Neutrophil (primary cell): ENCODE results near the gene PMIS2.

ENCODE experiments used
- H3K27ac ChIP-seq: fragments of 200-600 bp; sonication (generic); 2 replicates; pipeline ENCODE4 v1.5.1; 2016; ENCODE audit warnings: mild to moderate bottlenecking, moderate library complexity
- H3K27me3 ChIP-seq: fragments of 200-600 bp; sonication (generic); 2 replicates; pipeline ENCODE4 v1.6.0; 2016; ENCODE audit warnings: mild to moderate bottlenecking
- H3K36me3 ChIP-seq: fragments of 200-600 bp; sonication (generic); 2 replicates; pipeline ENCODE4 v1.5.1; 2017
- H3K4me1 ChIP-seq, 2 experiments: fragments of 200-600 bp in 1 of 2; sonication (generic) in 1 of 2; 1 replicate in 1 of 2; 2 replicates in 1 of 2; pipeline versions ENCODE4 v1.5.1 to v1.6.1; 2013 to 2016; ENCODE audit warnings: low read depth in 1 of 2, low read length in 1 of 2, mild to moderate bottlenecking in 1 of 2, moderate library complexity in 1 of 2; ENCODE audit not compliant: control insufficient read depth in 1 of 2, insufficient read depth in 1 of 2
- H3K4me3 ChIP-seq, 2 experiments: fragments of 200-600 bp in 1 of 2; sonication (generic) in 1 of 2; 1 replicate in 1 of 2; 2 replicates in 1 of 2; pipeline ENCODE4 v1.5.1; 2013 to 2016; ENCODE audit warnings: low read depth in 1 of 2, low read length in 1 of 2, mild to moderate bottlenecking in 1 of 2, moderate library complexity in 1 of 2
- H3K9me3 ChIP-seq: fragments of 200-600 bp; sonication (generic); 2 replicates; pipeline ENCODE4 v1.5.1; 2016
- TF ChIP-seq, protein P1 (sequence below): fragments of 200-600 bp; sonication (generic); IDR thresholded peaks from 2 replicates; pipeline ENCODE4 v1.5.1; 2016; ENCODE audit warnings: antibody characterized with exemption

Gene PMIS2

DNA sequence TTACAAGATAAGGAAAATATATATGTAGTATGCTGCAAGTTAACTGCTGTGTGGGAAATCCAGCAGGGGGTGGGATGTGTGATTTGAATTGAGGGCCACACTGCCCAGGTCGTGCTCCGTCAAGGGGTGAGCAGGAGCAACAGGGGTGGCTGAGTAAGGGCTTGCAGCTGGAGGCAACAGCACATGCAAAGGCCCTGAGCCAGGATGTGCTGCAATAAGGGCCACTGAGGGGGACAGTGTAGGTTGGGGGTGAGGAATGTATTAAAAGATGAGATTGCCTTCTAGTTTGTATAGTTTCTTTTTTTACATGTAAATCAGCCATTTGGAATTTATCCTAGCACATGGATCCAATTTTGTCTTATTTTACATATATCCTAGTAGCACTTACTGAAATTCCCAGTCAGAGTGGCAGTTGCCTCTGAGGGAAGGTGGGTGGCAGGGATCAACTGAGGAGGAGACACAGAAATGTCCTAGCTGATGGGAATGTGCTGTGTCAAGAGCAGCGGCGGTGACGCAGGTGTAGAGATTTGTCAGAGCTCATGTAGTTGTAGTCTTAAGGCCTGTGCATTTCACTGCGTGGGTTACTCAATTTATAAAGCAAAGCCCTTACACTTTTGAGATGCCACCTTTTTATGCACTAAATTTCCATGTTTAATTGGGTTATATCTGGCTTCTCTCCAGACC, 37.5 kb downstream of the PMIS2 start:
- H3K4me1 ChIP-seq: peaks cover 5 to 6% of the 10 kb centered on the region in 2 experiments
- H3K27ac ChIP-seq: no peak overlapping the region
- TF ChIP-seq, protein P1, sequence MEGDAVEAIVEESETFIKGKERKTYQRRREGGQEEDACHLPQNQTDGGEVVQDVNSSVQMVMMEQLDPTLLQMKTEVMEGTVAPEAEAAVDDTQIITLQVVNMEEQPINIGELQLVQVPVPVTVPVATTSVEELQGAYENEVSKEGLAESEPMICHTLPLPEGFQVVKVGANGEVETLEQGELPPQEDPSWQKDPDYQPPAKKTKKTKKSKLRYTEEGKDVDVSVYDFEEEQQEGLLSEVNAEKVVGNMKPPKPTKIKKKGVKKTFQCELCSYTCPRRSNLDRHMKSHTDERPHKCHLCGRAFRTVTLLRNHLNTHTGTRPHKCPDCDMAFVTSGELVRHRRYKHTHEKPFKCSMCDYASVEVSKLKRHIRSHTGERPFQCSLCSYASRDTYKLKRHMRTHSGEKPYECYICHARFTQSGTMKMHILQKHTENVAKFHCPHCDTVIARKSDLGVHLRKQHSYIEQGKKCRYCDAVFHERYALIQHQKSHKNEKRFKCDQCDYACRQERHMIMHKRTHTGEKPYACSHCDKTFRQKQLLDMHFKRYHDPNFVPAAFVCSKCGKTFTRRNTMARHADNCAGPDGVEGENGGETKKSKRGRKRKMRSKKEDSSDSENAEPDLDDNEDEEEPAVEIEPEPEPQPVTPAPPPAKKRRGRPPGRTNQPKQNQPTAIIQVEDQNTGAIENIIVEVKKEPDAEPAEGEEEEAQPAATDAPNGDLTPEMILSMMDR: no peak
- no peaks in the 10 kb centered on the region for H3K27me3 ChIP-seq
- H3K36me3 ChIP-seq: peaks cover 11% of the 10 kb centered on the region
- H3K4me3 ChIP-seq: no peak overlapping the region
- no peaks in the 10 kb centered on the region for H3K9me3 ChIP-seq

DNA sequence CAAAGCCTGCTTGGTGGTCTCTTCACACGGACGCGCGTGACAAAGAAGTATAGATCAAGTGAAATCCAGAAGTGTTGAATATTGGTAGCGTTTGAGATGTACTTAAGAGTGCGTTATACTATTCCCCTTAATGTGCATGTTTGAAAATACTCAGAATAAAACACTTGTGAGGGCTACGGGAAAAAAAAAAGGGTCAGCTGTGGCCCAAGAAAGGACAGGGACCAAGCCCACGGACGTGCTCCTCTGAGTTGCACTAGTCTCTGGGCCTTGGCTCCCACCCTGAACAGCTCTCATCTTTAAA, 42.2 kb downstream of the PMIS2 start:
- H3K27me3 ChIP-seq: no peaks in the 10 kb centered on the region
- peaks cover 13 to 16% of the 10 kb centered on the region in 2 experiments for H3K4me1 ChIP-seq
- peak overlapping the region; percentile 79 to 97 for H3K4me3 ChIP-seq
- TF ChIP-seq, protein P1: no peak
- H3K27ac ChIP-seq: peak overlapping the region; percentile 84
- no peaks in the 10 kb centered on the region for H3K9me3 ChIP-seq
- peaks cover 30% of the 10 kb centered on the region for H3K36me3 ChIP-seq

DNA sequence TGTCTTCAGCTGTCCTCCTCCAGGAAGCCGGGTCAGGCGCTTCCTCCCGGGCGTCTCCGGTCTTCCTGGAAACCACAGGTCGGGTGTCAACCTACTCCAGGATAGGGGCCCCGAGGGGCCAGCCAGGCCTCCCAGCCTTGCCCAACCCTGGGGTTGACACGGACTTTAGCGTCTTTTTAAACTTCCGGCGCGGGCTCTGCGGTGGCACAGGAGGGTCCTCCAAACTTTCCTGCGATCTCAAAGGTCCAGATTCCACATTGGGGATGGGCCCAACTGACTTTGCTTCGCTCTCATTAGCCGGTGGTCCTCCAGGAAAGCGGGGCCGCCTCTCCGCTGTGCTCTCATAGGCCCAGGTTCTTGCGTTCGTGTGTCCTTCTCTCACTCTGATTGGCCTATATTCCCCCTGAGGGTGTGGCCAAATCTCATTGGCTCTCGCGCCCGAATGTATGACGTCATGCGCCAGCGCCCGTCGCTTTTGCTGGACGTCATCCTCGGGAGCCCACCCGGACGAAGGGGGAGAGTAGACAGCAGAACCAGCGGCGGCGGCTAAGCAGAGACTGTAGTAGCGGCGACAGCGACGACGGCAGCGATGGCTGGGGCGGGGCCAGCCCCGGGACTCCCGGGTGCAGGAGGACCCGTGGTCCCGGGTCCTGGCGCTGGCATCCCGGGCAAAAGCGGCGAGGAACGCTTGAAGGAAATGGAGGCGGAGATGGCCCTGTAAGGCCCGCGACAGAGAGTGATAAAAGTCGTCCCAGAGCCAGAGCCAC, 42.8 kb downstream of the PMIS2 start, which contains the start of gene RBM42:
TSS of gene RBM42 (plus strand) at position 472 of the 767 bp plus-strand sequence. CDS start at position 590, 118 bp downstream.
- H3K27ac ChIP-seq: peak within 1 kb of the TSS; percentile 84
- peak within 1 kb of the TSS; percentile 79 to 97 for H3K4me3 ChIP-seq
- TF ChIP-seq, protein P1: no peak
- peaks cover 35% of the 10 kb centered on the region for H3K36me3 ChIP-seq
- H3K4me1 ChIP-seq: peaks cover 13 to 16% of the 10 kb centered on the region in 2 experiments
- no peaks in the 10 kb centered on the region for H3K27me3 ChIP-seq
- H3K9me3 ChIP-seq: no peaks in the 10 kb centered on the region

DNA sequence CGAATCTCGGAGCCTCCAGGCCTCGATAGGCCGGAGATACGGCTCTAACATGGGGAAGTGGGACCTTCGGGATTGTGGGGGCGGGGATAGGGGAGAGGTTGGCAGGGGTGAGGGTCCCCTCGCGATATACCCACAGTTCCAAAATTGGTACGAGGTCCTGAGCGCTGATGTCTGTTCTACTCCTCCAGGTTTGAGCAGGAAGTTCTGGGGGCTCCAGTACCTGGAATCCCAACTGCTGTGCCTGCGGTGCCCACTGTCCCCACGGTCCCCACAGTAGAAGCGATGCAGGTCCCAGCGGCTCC, 43.3 kb downstream of the PMIS2 start:
- H3K27ac ChIP-seq: peak overlapping the region; percentile 84
- H3K4me1 ChIP-seq: peaks cover 13 to 16% of the 10 kb centered on the region in 2 experiments
- peak overlapping the region; percentile 79 to 97 for H3K4me3 ChIP-seq
- no peaks in the 10 kb centered on the region for H3K9me3 ChIP-seq
- TF ChIP-seq, protein P1: no peak
- H3K36me3 ChIP-seq: peaks cover 40% of the 10 kb centered on the region
- no peaks in the 10 kb centered on the region for H3K27me3 ChIP-seq

GRCh38 chr19:35633727-35634440, 47.9 kb downstream of the PMIS2 start:
- Histone ChIP-seq H3K4me1 (peaks cover 8 to 10% of the 10 kb centered on the region in 2 experiments), H3K27me3 (no peaks in the 10 kb centered on the region), H3K27ac (no peak overlapping the region), H3K36me3 (peaks cover 80% of the 10 kb centered on the region), H3K4me3 (no peak overlapping the region), H3K9me3 (no peaks in the 10 kb centered on the region)
- TF ChIP-seq, protein P1: no peak
